HL-60/S4 treated with phorbol 12-myristate 13-acetate at 8.2 ng/mL for 4 days and 3 days (cell line): ENCODE measurements around the gene ARL15.
"Not testable (repeated sequence)": the region's sequence is repeated elsewhere in the genome, so short reads cannot be mapped to it uniquely, and the experiment has no call there.

ENCODE experiments used
- in situ Hi-C: fragments of 300-500 bp; cut with MboI; formaldehyde crosslinking; loops from 2 replicates; pipeline ENCODE4 v1.15.0; 2022; ENCODE audit warnings: low sequenced_read_pairs

The ARL15 gene

DNA sequence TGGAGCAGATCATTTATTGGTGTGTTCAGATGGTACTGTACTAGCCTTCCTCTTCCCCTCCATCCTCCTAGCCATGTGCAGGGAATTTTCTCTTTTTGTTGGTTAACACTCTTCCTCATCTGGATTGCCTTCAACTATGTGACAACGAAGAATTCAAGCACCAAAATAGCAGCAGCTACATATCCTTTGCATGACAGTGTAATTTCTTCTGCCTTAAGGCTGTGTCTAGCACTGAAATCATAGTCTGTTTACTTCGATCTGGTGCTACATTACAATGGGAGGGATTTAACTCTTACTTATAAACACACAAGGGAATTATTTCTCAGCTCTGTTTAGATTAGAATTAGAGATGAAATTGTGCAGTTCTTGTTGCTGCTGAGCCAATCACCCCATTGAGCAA, 260.4 kb downstream of the ARL15 start:
- in situ Hi-C loops = no loop called here

DNA sequence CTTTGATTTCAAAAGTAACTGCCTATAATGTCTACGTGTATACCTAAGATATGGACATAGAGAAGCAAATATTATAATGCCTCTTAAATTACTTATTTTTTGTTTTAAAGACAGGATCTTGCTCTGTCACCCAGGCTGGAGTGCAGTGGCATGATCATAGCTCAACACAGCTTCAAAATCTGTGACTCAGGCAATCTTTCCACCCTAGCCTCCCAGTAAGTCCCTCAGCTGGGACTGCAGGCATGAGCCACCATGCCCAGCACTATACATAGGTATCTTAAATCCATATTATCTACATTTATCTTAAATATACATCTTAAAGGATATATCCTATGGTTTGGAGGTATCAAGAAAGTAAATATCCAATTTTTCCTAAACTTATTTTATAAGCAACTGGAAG, 261.2 kb downstream of the ARL15 start:
- in situ Hi-C loops = no loop called here

DNA sequence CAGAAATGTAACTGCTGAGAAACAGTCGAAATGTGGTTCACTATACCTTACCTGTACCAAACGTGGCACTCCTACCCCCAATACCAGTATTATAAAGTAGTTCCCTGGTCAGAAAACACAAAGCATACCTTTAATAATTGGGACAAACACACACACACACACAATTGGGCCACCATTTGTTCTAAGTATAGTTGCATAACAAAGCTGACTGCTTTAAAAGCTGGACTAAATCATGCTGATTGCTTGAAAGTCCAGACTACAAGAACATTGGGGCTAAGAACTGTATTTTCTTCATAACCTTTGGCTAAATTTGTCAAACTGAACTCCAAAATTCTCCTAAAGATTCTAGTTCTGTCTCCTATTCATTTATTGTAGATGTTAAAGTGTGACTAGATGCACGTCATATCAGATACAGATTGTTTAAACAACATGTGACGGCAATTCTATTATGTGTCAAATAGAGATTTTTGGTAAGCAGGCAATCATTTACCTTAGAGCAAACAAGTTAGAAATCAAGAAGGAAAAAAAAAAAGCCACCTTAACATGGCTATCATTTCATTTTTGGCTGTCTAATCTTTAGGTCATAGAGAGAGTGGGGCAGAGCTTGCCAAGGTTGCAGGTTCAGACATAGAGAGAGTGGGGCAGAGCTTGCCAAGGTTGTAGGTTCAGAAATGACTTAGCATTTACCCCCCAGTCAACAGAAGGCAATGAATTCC, 265.1 kb downstream of the ARL15 start:
- in situ Hi-C loops = no loop called here

DNA sequence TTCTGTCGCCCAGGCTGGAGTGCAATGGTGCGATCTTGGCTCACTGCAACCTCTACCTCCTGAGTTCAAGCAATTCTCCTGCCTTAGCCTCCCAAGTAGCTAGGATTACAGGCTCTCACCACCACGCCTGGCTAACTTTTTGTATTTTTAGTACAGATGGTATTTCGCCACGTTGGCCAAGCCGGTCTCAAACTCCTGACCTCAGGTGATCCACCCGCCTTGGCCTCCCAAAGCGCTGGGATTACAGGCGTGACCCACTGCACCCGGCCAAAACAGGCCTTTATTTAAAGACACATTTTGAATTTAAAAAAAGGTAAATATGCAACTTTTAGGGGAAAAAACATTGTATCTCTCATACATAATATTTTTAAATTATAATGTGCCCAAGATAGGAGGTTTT, 266.1 kb downstream of the ARL15 start:
- in situ Hi-C loops = not testable (repeated sequence)

DNA sequence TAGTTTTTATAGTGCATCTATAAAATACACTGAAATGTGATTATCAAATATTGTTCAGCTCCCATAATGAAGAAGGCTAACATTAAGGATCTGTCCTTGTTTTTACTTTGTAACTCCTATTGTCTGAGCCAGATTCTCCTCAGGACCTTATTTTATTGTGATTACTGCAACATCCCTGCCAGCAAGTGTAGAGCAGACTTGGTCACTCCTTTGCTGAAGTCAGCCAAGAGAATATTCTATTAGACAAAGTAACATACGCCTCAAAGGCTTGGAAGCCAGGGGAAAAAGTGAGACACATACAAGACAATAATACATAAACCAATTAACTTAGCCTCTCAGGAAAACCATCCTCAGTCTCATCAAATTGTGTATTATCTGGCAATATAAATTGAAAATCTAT, 269.6 kb downstream of the ARL15 start:
- in situ Hi-C loops = no loop called here

DNA sequence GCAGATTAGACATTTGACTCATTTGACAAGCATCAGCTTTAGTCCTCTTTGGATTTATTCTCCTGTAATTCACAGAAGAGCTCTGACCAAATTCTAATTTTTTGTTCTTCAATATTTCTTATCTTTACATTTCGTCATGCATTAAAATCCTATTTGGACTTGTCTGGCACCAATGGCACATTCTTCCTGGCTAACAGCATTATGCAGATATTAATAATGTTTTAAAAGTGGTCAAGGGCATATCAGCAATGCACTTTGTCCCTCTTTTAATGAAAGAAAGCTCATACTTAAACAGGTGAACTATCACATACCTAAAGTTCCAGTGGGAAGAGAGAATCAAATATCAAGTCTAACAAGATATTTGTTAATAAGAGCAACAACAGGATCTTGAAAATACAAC, 270.4 kb downstream of the ARL15 start:
- in situ Hi-C loops = no loop called here

DNA sequence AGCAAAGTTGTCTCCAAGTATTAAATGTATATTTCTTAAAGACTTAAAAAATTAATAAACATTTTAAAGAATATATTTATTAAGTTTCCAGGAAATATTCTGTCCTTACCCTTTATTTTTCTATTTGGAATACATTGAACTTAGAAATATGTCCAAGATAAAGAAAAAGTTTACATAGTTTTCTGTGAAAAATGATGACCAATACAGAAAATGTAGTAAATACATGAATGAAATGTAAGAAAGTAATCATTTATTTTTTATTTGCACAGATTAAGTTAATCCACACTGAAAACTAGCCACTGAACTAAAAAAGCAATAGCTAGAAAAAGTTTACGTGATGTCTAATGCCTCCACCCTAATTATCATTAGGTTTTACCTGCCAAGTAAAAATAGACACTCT, 273.2 kb downstream of the ARL15 start:
- in situ Hi-C loops = no loop called here

DNA sequence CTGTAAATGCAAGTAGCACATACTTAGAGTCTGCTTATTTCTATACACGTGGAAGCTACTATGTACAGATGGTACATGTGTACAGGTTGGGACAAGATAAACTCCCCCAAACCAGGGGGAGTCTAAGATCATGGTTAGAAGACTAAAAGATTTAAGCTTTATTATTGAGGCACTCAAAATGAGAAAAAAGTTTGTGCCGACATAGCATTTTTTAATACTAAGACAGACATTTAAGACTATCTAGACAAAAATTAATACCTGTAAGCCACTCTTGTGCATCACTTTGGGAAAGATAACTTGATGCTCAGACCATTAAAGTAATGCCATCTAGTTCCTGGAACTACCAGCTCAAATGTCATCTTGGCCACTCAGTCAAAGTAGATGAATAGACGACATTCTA, 279.4 kb downstream of the ARL15 start:
- in situ Hi-C loops = no loop called here

DNA sequence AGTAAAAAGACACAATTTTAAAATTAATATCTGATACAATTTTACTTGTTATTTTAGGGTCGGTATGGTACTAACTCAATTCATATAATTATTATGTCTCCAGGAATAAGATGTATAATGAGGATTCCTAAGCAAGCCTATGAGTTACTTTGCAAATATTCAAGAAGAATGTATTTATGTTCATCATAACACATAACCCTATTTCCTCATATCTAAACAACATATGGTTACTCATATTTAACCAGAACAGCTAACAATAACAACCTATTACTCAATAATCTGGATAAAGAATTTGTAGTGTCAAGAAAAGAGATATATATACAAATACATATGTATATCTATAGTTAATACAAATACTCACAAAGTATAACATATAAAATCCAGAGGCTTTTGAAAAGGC, 285.9 kb downstream of the ARL15 start:
- in situ Hi-C loops = no loop called here

DNA sequence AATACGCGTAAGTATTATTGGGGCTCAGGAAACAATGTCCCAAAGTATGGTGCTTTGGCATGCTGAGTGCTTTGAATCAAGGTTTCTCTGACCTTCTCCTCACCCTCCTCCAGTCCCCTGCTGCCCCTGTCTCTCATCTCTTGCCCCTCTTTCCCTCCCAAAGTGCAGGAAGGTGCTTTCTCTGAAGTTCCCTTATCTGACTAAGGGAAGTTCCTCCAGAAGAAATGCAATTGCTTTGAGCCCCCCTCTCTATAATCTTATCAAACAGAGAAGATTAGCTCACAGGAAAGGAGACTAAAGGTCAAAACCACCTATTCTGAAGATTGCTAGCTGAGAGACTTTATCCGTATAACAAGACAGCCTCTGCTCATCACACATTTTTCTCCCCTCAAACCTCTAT, 288.1 kb downstream of the ARL15 start:
- in situ Hi-C loops = no loop called here

DNA sequence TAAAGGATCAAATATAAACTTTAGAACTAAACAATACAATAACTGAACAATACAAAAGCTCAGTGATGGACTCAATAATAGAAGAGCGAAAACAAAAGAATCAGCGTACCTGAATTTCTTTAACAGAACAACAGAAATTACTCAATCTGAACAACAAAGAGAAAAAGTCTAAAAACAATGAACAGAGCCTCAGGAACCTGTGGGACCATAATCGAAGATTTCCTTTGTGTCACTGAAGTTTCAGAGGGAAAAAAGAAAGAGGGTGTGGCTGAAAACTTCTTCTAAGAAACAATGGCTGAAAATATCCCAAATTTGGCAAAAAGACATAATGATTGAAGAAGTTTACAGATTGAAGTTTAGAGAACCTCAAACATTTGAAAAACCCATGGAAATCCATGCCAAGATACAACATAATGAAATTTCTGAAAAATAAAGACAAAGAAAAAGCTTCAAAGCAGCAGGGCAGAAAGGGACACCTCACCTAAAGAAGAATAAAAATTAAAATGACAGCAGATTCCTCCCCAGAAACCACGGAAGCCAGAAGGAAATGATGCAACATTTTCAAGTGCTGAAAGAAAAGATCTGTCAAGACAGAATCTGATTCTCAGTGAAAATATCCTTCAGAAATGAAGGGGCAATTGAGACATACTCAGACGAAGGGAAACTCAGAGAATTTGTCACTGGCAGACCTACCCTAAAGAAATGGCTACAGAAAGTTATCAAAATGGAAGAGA, 288.8 kb downstream of the ARL15 start:
- in situ Hi-C loops = no loop called here

DNA sequence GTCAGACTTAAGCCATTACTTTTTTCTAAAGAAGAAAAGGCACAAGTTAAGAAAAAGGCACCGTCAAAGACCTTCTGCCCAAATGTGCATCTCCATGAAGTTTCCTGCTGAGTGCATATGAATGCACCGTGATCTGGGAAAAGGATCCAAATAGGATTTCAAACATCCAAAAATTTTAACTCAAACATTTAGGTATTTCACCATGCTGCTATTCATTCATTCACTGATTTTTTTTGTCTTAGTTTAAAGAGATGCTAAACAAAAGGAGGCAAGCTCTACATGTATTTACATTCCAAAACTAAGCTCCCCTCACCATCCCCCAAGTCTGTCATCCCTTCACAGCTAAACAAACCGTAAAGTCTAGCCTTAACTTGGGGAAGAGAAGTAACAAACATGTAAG, 291.9 kb downstream of the ARL15 start:
- in situ Hi-C loops = no loop called here

DNA sequence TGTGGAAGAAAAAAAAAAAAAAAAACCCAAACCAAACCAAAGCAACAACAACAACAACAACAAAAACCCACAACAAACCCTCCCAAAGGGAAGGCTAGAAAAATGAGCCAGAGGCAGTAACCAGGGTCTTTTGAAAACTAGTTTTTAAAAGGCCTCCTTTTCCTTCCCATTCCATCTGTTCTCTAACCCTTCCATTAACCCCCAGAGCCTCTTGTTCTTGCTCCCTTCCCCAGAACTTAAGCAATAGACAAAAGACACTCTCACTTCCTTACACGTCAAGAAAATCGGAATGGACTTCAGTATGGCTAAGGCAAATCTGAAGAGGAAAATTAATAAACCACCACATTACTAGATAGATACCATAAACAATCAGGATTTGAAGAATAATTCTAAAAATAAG, 292.8 kb downstream of the ARL15 start:
- in situ Hi-C loops = no loop called here

DNA sequence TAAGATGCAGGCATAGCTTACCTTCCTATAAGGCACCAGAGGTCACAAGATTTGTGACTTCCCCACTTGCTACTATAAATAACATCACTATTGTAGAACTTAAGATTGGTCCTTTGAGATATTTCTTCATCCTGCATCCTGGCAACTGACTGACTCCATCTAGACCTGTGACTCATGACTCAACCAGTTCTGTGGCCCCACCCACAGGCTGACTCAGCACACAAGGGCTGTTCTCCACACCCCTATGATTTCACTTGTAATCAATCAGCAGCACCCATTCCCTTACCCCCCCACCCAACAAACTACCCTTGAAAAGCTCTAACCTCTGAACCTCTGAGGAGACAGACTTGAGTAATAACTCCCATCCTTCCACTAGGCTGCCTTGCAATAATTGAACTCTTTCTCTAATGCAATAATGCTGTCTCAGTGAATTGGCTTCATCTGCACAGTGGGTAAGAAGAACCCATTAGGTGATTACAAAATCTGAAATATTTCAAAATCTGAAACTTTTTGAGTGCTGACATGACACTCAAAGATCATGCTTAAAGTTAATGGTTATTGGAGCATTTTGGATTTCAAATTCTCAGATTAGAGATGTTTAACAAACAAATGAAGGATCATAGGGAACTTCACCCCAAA, 296.7 kb downstream of the ARL15 start:
- in situ Hi-C loops = no loop called here

DNA sequence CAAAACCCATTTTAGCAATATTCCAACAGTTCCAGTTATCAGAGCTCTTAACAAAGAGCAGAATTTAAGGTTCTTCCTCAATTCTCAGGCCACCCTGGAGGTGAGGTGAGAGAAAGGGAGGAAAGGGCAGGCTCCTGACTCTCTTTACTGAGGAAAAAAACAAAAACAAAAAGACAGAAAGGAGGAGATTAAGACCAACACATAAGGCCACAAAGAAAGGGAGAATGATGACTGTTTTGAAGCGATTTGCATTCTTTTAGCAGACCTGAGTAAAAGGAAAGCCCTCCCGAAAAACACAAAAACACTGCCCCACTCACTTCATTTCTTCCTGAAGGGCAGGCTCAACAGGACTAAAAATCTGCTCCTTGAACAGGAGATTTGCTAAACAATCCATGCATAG, 300.5 kb downstream of the ARL15 start:
- in situ Hi-C loops = no loop called here

DNA sequence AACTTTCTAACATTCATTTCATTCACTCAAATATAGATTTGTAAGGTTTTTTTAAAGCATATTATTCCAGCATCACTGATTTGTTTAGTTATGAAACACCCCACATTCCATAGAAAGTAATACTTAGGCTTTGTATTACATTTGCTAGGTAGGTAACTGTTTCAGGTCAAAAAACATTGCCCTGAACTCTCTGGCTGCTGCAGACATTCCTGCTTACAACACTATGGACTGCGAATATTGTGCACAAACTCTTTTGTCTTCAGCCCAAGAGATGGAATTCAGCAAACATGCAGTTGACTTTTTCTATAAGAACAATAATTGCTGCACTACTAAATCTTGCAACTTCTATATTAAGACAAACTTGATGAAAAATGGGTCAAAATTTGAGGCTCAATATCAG, 301.0 kb downstream of the ARL15 start:
- in situ Hi-C loops = no loop called here

DNA sequence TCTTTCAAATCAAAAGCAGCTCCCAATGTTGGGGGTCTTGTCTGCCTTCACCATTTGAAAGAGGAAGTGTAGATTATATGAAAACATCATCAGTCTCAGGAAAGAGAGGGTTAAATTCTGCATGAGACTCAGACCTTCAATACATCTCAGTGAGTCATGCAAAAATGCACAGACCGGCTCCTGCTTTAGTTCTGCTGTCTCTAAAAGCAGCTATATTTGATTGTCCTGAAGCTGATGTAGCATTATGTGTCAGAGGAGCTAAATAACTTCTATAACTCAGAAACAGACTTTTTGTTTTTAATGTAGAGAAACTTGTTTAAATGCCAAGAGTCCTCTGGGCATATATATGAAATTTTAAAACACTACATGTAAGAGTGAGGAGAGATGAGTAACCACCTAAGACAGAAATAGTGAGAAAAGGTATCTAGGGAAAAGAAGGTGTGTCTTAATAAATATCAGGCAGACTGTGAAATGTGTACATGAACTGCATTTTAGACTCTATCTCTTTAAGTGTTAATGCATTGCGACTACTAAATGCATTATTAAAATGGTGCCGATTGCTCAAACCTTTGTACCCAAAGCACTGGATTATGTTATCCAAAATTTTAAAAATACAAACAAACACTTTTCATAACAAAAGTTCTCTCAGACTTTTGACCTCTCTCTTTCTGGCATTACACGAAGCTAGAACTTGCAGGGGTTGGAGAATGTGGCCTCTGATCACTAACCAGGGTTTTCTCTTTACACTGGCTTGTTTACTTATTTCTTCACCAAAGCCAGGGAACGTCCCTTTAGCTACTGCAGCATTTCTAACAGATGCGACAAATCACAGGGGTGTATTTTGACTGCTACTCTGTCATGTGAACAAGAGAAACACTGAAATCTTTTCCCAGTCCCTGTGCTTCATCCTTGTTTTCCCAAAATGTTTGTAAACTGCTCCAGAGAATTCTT, 302.3 kb downstream of the ARL15 start:
- in situ Hi-C loops = no loop called here

DNA sequence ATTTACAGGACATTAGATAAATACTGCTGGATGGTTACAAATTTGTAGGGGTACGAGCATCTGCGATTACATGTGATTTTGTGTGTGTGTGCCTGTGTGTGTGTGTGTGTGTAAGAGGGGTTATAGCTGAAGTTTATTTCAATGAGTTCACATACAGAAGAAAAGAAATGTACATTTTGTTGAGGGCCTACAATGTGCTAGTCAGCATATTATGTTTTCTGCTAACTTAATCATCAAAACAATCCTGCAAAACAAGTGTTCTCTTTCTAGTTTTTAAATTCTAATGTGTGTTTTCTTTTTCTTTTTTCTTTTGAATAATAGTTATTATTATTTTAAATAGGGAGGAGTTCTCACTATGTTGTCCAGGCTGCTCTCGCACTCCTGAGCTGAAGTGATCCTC, 305.7 kb downstream of the ARL15 start:
- in situ Hi-C loops = no loop called here

DNA sequence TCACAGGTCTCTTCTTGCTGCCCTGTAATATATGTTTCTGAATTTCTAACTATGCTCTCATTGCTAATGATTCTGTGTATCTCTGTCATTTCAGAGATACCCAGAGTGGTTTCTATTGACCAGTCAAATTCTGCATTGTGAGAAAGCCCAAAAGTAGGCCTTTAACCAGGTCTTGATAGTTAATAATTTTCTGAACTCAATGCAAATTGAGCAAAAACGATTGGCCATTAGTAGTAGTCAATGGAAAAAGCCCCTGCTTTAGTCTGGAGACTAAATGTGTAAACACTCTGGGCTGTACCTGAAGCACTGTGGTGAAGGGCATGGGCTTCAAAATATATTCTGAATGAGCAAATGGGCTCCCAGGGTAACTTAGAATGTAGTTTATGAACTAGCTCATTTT, 307.6 kb downstream of the ARL15 start:
- in situ Hi-C loops = no loop called here

DNA sequence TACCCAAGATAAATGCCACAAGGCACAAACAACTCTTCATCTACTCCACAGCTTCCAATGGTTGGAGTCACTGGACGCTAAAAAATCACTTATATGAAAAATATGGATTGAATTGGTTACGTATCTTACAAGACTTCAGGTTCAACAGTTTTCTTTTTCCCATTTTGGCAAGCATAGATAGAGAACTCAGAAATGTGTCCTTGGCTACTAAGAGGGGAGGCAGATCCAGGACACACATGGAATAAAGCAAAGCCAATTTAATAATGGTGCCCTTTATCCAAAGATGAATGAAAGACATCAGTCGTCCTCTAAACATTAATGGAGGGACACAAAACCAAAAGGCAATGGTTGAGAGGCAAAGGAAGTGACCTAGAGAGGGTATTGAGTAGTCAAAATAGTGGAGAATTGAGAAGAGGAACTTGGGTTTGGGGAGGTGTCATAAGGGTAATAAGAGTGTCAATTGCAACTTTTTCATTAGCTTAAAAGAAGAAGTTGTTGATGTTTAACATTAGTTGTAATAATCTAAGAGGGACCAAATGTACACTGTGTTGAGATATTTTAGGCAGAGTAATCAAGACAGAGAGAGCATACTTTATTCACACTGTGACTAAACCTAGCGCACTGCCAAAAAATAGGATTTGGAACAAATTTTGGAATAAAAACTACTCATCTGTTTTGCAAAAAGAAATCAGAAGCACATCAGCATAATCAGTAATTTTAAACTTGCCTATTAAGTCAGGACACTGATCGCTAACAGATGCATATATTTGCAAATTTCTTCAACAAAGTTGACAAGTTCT, 308.2 kb downstream of the ARL15 start:
- in situ Hi-C loops = no loop called here
